OCI-M2 (cell line): ENCODE results near the gene AIG1.

Source experiments
- DNase-seq: peaks from one replicate; lab custom pipeline; 2025; ENCODE audit not compliant: unreplicated experiment; lab: John Stamatoyannopoulos, UW

Gene AIG1

GRCh38 chr6:143261899-143262436 is 201.3 kb downstream of the AIG1 start:
- DNase-seq = no peak

- DNase-seq = no peak
These were observed 202.2 kb downstream of the AIG1 start for GRCh38 chr6:143262859-143263258.

- DNase-seq = no peak
These were observed 203.7 kb downstream of the AIG1 start for GRCh38 chr6:143264379-143264778.

GRCh38 chr6:143264986-143265764 is 204.5 kb downstream of the AIG1 start:
- no peak for DNase-seq

- no peak for DNase-seq
These were observed 207.1 kb downstream of the AIG1 start for GRCh38 chr6:143267760-143268159.

GRCh38 chr6:143268439-143268838 is 207.8 kb downstream of the AIG1 start:
- no peak for DNase-seq

- no peak for DNase-seq
These were observed 209.3 kb downstream of the AIG1 start for GRCh38 chr6:143270026-143270425.

GRCh38 chr6:143271024-143271423 is 210.3 kb downstream of the AIG1 start:
- DNase-seq = no peak

GRCh38 chr6:143276436-143276835 is 215.7 kb downstream of the AIG1 start:
- DNase-seq = no peak

GRCh38 chr6:143279385-143279784 is 218.7 kb downstream of the AIG1 start:
- DNase-seq = no peak

- no peak for DNase-seq
These were observed 223.4 kb downstream of the AIG1 start for GRCh38 chr6:143283887-143284645.

- DNase-seq = no peak
These were observed 225.6 kb downstream of the AIG1 start for GRCh38 chr6:143286251-143286795.

GRCh38 chr6:143288923-143289322 is 228.2 kb downstream of the AIG1 start:
- no peak for DNase-seq

- no peak for DNase-seq
These were observed 229.5 kb downstream of the AIG1 start for GRCh38 chr6:143290206-143290605.

GRCh38 chr6:143293523-143293922 is 232.8 kb downstream of the AIG1 start:
- DNase-seq = no peak

GRCh38 chr6:143294265-143294860 is 233.7 kb downstream of the AIG1 start:
- DNase-seq = no peak

- DNase-seq = no peak
These were observed 235.2 kb downstream of the AIG1 start for GRCh38 chr6:143295932-143296331.

- no peak for DNase-seq
These were observed 237.4 kb downstream of the AIG1 start for GRCh38 chr6:143298071-143298470.

GRCh38 chr6:143299253-143300166 is 238.8 kb downstream of the AIG1 start:
- no peak for DNase-seq

GRCh38 chr6:143301188-143301587 is 240.5 kb downstream of the AIG1 start:
- no peak for DNase-seq
